CD4-positive, alpha-beta memory T cell (primary cell): Measurements from ENCODE around the gene DRC7. TPM values are rescaled to one million over a fixed set of nuclear protein-coding genes. Genes with fewer than 3 reads are reported as not detected.

Source experiments
- CTCF ChIA-PET: fragments of 350-600 bp; sonication (Branson Sonifier 250); formaldehyde crosslinking; loops from one replicate; lab custom pipeline; 2021; ENCODE audit warnings: inconsistent platforms; ENCODE audit not compliant: partially characterized antibody; lab: Charles Lee
- POLR2A ChIA-PET: fragments of 350-600 bp; sonication (Branson Sonifier 250); formaldehyde crosslinking; loops from one replicate; lab custom pipeline; 2021; ENCODE audit not compliant: partially characterized antibody; lab: Charles Lee
- DNase-seq, 5 donors: peaks; one replicate each; pipeline versions ENCODE4 v3.0.0 to v3.0.0-alpha.2; 2020 to 2022; ENCODE audit warnings: mixed read lengths in 1 of 5
- H3K27ac ChIP-seq: one replicate; pipeline ENCODE4 v1.7.0; 2013; ENCODE audit warnings: low read depth, low read length
- H3K27me3 ChIP-seq: 2 replicates; pipeline ENCODE4 v1.7.0; 2013; ENCODE audit warnings: mild to moderate bottlenecking, low read length, moderate library complexity; ENCODE audit not compliant: insufficient read depth
- H3K36me3 ChIP-seq: 2 replicates; pipeline ENCODE4 v1.7.0; 2013; ENCODE audit warnings: mild to moderate bottlenecking, low read length, moderate library complexity; ENCODE audit not compliant: insufficient read depth
- H3K4me1 ChIP-seq: 2 replicates; pipeline ENCODE4 v1.7.0; 2013; ENCODE audit warnings: mild to moderate bottlenecking, low read length, moderate library complexity; ENCODE audit not compliant: insufficient read depth
- H3K4me3 ChIP-seq, 2 donors: one replicate each; pipeline ENCODE4 v1.7.0; 2013; ENCODE audit warnings: low read length in 2 of 2, mild to moderate bottlenecking in 1 of 2
- H3K9me3 ChIP-seq, 2 donors: one replicate each; pipeline ENCODE4 v1.7.0; 2013; ENCODE audit warnings: low read length in 2 of 2, control low read depth in 1 of 2; ENCODE audit not compliant: control insufficient read depth in 1 of 2
- H3K27ac Mint-ChIP-seq, 7 donors: one replicate each; pipeline ENCODE4 v1.8.0; 2020 to 2021; ENCODE audit warnings: mixed read lengths in 7 of 7, mild to moderate bottlenecking in 6 of 7, inconsistent platforms in 3 of 7, moderate library complexity in 3 of 7
- H3K27me3 Mint-ChIP-seq, 2 donors: one replicate each; pipeline ENCODE4 v1.8.0; 2020 to 2021; ENCODE audit warnings: mixed read lengths in 2 of 2
- H3K36me3 Mint-ChIP-seq, 2 donors: one replicate each; pipeline ENCODE4 v1.8.0; 2020 to 2021; ENCODE audit warnings: mixed read lengths in 2 of 2, inconsistent platforms in 1 of 2, mild to moderate bottlenecking in 1 of 2
- H3K4me1 Mint-ChIP-seq, 4 donors: one replicate each; pipeline ENCODE4 v1.8.0; 2020 to 2021; ENCODE audit warnings: mixed read lengths in 4 of 4, mild to moderate bottlenecking in 1 of 4
- H3K4me3 Mint-ChIP-seq, 8 donors: one replicate each; pipeline ENCODE4 v1.8.0; 2020 to 2021; ENCODE audit warnings: mixed read lengths in 8 of 8, mild to moderate bottlenecking in 7 of 8, moderate library complexity in 6 of 8, inconsistent platforms in 3 of 8
- H3K9me3 Mint-ChIP-seq, 8 donors: one replicate each; pipeline ENCODE4 v1.8.0; 2020 to 2021; ENCODE audit warnings: mixed read lengths in 8 of 8, mild to moderate bottlenecking in 5 of 8, inconsistent platforms in 3 of 8, moderate library complexity in 1 of 8
- intact Hi-C: fragments of 100-400 bp; cut with micrococcal nuclease; formaldehyde crosslinking; loops from one replicate; pipeline ENCODE4 v1.15.1; 2023
- polyA plus RNA-seq, 2 donors: library from polyadenylated mRNA; unstranded; fragments of 300-500 nt; fragmentation: Illumina TruSeq; gene quantifications; one replicate each; pipeline ENCODE4 v1.2.3, GENCODE V29; 2021
- total RNA-seq, 2 experiments: library from RNA; stranded (reverse); gene quantifications; one replicate each; pipeline ENCODE4 v1.2.3, GENCODE V29; 2021

The DRC7 gene
- total and polyA plus RNA-seq, 4 experiments from 2014 or later = not detected

DNA sequence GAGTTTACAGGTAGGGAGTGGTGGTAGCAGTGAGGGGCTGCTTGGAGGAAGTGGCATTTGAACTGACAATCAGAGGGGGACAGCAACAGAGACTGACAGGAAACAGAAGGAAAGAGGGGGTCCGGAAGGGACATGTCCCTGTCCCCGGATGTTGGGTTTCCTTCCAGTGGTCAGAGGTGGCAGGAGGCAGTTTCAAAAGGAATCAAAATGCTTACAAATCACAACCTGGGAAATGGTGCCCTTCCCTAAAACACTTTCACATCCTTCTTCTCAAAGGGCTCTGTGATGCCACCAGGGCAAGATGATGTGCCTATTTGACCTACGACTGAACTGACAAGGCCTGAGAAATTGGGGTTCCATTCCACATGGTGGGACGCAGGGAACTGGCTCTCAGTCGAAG lies 46.5 kb upstream of the DRC7 start:
- H3K27ac Mint-ChIP-seq = peak overlapping the region in 3 of 7 donors; percentile 2 to 60 (median 52)
- H3K4me3 ChIP-seq = no peak overlapping the region
- peak overlapping the region in 2 of 8 donors; percentile 26 to 44 for H3K4me3 Mint-ChIP-seq
- peak in 1 of 5 donors; percentile 13 for DNase-seq
- ChIA-PET CTCF (interaction anchor here (1.0 to 11.4 kb wide), 10 partner anchors 11 to 105 kb away, joined by 3 to 357 read pairs (median 7); partner anchors contain the start of gene ADGRG5), POLR2A (interaction anchor here (0.8 to 4.2 kb wide), 5 partner anchors 39 to 87 kb away, joined by 3 to 16 read pairs (median 3); partner anchors contain the start of gene KATNB1)
- no peaks in the 10 kb centered on the region for H3K36me3 Mint-ChIP-seq
- no peaks in the 10 kb centered on the region for H3K36me3 ChIP-seq
- no peak overlapping the region for H3K27ac ChIP-seq
- H3K27me3 ChIP-seq = no peaks in the 10 kb centered on the region
- intact Hi-C loops = no loop called here
- no peaks in the 10 kb centered on the region for H3K9me3 Mint-ChIP-seq
- no peaks in the 10 kb centered on the region for H3K27me3 Mint-ChIP-seq
- H3K4me1 Mint-ChIP-seq = peaks cover 15 to 32% (median 23%) of the 10 kb centered on the region in 4 donors
- no peaks in the 10 kb centered on the region for H3K9me3 ChIP-seq
- peaks cover 26% of the 10 kb centered on the region for H3K4me1 ChIP-seq

DNA sequence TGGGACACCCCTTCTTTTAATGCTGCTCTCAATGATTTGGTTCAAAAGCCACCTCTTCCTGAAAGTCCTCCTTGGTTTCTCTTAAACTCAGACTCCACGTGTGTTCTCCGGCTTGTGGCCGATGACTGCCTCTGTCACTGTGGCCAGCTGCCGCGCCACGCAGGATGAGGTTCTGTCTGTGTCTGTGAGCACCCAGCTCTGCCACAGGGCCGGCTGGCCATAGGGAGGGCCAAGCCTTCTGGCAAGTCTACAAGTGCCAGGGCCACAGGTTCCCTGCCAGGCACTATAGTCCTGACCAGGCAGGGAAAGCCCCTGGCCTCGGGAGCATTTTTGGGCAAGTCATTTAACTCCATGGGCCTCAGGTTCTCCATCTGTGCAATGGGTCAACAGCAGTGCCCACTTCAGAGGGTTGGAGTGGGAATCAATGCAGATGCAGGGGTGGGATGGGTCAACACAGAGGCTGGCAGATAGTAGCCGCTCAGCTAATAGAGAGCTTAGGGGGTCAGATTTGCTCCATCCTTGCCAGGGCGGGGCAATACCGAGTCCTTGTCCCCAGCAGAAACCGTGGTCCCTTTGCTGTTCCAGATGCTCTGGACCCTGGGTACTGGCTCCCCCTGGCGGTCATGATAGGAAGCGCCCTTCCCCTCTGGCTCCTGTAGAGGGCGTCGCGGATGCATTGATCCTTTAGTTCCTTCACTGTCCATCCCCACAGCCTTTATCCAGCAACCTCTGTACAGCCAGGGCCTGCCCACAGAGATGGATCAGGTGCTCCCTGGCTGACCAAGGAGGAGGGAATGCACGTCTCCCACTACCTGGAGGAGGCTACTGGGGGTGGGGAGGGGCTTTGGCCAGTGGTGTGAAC lies 45.8 kb upstream of the DRC7 start:
- no peak overlapping the region for H3K27ac ChIP-seq

DNA sequence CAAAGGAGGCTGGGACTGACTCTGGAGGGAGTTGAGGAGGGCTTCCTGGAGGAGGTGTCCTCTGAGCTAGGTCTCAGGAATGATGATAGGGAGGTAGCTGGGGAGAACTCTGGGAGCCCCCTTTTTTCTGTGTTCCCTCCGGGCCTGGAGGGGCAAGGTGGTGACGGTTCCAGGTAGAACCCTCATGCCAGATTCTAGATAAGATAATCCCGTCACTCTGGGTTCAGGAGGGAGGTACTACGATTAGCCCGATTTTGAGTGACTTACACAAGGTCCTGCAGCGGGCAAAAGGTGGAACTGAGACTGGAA lies 45.2 kb upstream of the DRC7 start:
- Histone ChIP-seq H3K27ac (no peak overlapping the region), H3K4me3 (no peak overlapping the region), H3K27me3 (no peaks in the 10 kb centered on the region), H3K4me1 (peaks cover 26% of the 10 kb centered on the region), H3K36me3 (no peaks in the 10 kb centered on the region), H3K9me3 (no peaks in the 10 kb centered on the region)
- DNase-seq = no peak
- H3K4me1 Mint-ChIP-seq = peaks cover 15 to 32% (median 23%) of the 10 kb centered on the region in 4 donors
- no peaks in the 10 kb centered on the region for H3K9me3 Mint-ChIP-seq
- H3K27ac Mint-ChIP-seq = peak overlapping the region in 2 of 7 donors; percentile 57 to 72
- no peak overlapping the region for H3K4me3 Mint-ChIP-seq
- H3K27me3 Mint-ChIP-seq = no peaks in the 10 kb centered on the region
- POLR2A ChIA-PET = interaction anchor here (0.9 to 4.2 kb wide), 3 partner anchors 49 to 87 kb away, joined by 3 to 16 read pairs (median 3); no protein-coding TSS in a partner anchor
- no peaks in the 10 kb centered on the region for H3K36me3 Mint-ChIP-seq
- CTCF ChIA-PET = interaction anchor here (1.0 to 11.4 kb wide), 11 partner anchors 9 to 107 kb away, joined by 3 to 357 read pairs (median 5); partner anchors contain the start of gene ADGRG5
- intact Hi-C loops = loop anchor here (1.0 kb wide), 4 partner anchors 58 to 349 kb away; no protein-coding TSS in a partner anchor

More for the DNA sequence above, 45.8 kb upstream of the DRC7 start:
- H3K27me3 ChIP-seq = no peaks in the 10 kb centered on the region
- Mint-ChIP-seq H3K9me3 (no peaks in the 10 kb centered on the region), H3K4me1 (peaks cover 15 to 32% (median 23%) of the 10 kb centered on the region in 4 donors), H3K27ac (peak overlapping the region in 4 of 7 donors; percentile 29 to 79 (median 64)), H3K27me3 (no peaks in the 10 kb centered on the region), H3K4me3 (peak overlapping the region in 1 of 8 donors; percentile 3), H3K36me3 (no peaks in the 10 kb centered on the region)
- ChIA-PET CTCF (interaction anchor here (0.6 to 11.4 kb wide), 15 partner anchors 8 to 106 kb away, joined by 3 to 357 read pairs (median 4); partner anchors contain the start of gene ADGRG5), POLR2A (interaction anchor here (1.3 to 4.2 kb wide), 3 partner anchors 48 to 57 kb away, joined by 3 to 16 read pairs (median 3); no protein-coding TSS in a partner anchor)
- intact Hi-C loops = loop anchor here (1.0 kb wide), 4 partner anchors 58 to 349 kb away; no protein-coding TSS in a partner anchor
- no peaks in the 10 kb centered on the region for H3K36me3 ChIP-seq
- no peaks in the 10 kb centered on the region for H3K9me3 ChIP-seq
- H3K4me3 ChIP-seq = no peak overlapping the region
- H3K4me1 ChIP-seq = peaks cover 26% of the 10 kb centered on the region
- peak; percentile 78 to 85 (median 80) for DNase-seq

DNA sequence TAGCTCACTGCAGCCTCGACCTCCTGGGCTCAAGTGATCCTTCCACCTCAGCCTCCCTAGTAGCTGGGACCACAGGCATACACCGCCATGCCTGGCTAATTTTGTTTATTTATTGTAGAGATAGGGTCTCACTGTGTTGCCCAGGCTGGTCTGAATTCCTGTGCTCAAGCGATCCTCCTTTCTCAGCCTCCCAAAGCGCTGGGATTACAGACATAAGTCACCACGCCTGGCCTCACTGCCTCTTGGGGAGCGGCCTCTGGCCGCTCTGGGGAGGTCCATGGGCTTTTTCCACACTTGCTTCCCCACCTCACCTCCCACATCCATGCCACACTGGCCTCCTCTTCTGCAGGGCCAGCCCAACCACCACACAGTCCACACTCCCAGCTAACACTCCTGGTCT lies 44.8 kb upstream of the DRC7 start:
- Histone ChIP-seq H3K4me3 (no peak overlapping the region), H3K27me3 (no peaks in the 10 kb centered on the region), H3K27ac (no peak overlapping the region), H3K4me1 (peaks cover 26% of the 10 kb centered on the region), H3K9me3 (no peaks in the 10 kb centered on the region), H3K36me3 (no peaks in the 10 kb centered on the region)
- Mint-ChIP-seq H3K4me1 (peaks cover 15 to 32% (median 23%) of the 10 kb centered on the region in 4 donors), H3K27me3 (no peaks in the 10 kb centered on the region), H3K36me3 (no peaks in the 10 kb centered on the region), H3K4me3 (no peak overlapping the region), H3K9me3 (no peaks in the 10 kb centered on the region), H3K27ac (no peak overlapping the region)
- no peak for DNase-seq
- ChIA-PET CTCF (interaction anchor here (1.0 to 11.4 kb wide), 10 partner anchors 9 to 78 kb away, joined by 3 to 357 read pairs (median 7); no protein-coding TSS in a partner anchor), POLR2A (interaction anchor here (0.9 to 4.2 kb wide), 2 partner anchors 58 to 87 kb away, joined by 3 to 16 read pairs; no protein-coding TSS in a partner anchor)
- intact Hi-C loops = loop anchor here (1.0 kb wide), 4 partner anchors 59 to 350 kb away; no protein-coding TSS in a partner anchor

DNA sequence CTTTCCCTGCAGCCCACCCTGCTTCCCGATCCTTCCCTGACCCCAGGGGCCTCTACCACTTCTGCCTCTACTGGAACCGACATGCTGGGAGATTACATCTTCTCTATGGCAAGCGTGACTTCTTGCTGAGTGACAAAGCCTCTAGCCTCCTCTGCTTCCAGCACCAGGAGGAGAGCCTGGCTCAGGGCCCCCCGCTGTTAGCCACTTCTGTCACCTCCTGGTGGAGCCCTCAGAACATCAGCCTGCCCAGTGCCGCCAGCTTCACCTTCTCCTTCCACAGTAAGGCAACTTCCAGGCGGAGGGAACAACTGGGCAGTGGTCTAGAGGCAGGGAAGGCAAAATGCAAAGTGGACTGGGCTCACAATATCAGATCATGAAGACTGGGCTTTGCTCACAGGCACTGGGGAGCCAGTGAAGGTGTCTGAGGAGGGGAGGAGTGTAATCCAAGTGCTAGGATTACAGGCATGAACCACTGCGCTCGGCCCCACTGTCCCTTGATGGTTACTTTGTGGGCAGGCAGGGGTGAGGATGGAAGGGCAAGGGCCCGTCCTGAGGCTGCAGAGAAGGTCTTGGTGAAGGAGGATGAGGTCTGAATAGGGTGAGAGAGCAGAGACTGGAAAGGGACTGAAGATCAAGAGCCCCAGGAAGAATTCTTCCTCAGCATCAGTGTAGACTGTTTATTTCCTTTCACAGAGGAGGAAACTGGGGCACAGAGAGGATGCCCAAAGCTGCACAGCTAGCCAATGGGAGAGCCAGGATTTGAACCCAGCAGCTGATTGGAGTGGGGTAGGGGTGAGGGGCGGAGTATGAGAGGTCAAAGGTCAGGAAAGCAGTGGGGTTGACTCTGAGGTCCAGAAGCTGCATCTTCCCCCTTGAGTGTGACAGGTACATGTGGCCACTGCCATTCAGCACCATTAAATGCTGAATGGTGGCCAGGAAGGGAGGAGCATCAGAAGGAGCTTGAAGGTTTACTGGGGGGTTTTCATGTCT lies 43.0 kb upstream of the DRC7 start:
- DNase-seq = peak; percentile 27 to 58 (median 31)
- H3K4me1 ChIP-seq = peaks cover 38% of the 10 kb centered on the region
- H3K4me3 ChIP-seq = no peak overlapping the region
- CTCF ChIA-PET = interaction anchor here (0.6 to 11.4 kb wide), 5 partner anchors 10 to 107 kb away, joined by 3 to 357 read pairs (median 6); no protein-coding TSS in a partner anchor
- Mint-ChIP-seq H3K4me3 (peak overlapping the region in 5 of 8 donors; percentile 0 to 60 (median 16)), H3K36me3 (no peaks in the 10 kb centered on the region), H3K27me3 (no peaks in the 10 kb centered on the region), H3K9me3 (no peaks in the 10 kb centered on the region), H3K4me1 (peaks cover 17 to 42% (median 29%) of the 10 kb centered on the region in 4 donors), H3K27ac (peak overlapping the region; percentile 2 to 91 (median 77))
- H3K27ac ChIP-seq = no peak overlapping the region
- H3K36me3 ChIP-seq = no peaks in the 10 kb centered on the region
- intact Hi-C loops = no loop called here
- POLR2A ChIA-PET = interaction anchor here (0.7 to 1.0 kb wide), 2 partner anchors 75 to 84 kb away, joined by 3 to 4 read pairs; partner anchors contain the start of gene KATNB1
- H3K27me3 ChIP-seq = no peaks in the 10 kb centered on the region
- no peaks in the 10 kb centered on the region for H3K9me3 ChIP-seq

DNA sequence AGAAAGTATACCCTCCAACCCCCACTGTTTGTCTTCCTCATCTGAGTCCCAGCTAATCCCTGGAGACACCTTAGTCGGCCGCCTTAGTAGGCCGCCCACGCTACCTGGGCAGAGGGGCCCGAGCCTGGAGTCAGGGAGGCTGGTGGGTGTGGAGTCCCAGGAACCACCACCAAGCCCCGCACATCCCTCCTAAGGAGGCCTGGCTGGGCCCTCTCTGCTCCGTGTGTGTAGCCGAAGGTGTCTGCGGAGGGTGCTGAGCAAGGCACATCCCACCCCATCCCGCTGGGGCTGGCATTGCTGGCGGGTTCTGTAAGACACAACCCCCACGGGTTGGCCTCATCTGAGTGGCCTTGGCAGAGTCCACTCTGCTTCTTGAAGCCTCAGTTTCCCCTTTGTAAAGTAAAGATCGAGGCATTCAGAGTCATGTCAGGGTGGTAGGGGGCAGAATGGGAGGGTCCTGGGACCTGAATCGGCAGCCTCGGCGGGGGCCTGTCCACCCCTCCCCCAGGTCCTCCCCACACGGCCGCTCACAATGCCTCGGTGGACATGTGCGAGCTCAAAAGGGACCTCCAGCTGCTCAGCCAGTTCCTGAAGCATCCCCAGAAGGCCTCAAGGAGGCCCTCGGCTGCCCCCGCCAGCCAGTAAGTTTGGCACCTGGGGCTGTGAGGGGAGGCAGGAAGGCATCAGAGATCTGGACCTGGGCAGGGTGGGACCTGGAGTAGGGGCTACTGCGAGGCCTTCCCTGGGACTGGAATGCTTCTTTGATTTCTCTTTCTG lies 41.7 kb upstream of the DRC7 start:
- DNase-seq = no peak
- POLR2A ChIA-PET = no interaction called here
- no peak overlapping the region for H3K4me3 Mint-ChIP-seq

More for the DNA sequence above, 41.7 kb upstream of the DRC7 start:
- no peaks in the 10 kb centered on the region for H3K36me3 Mint-ChIP-seq
- Histone ChIP-seq H3K4me3 (no peak overlapping the region), H3K27me3 (no peaks in the 10 kb centered on the region), H3K9me3 (no peaks in the 10 kb centered on the region), H3K36me3 (no peaks in the 10 kb centered on the region), H3K27ac (no peak overlapping the region), H3K4me1 (peaks cover 42% of the 10 kb centered on the region)
- H3K27me3 Mint-ChIP-seq = no peaks in the 10 kb centered on the region
- H3K9me3 Mint-ChIP-seq = no peaks in the 10 kb centered on the region
- peak overlapping the region in 1 of 7 donors; percentile 23 for H3K27ac Mint-ChIP-seq
- intact Hi-C loops = no loop called here
- CTCF ChIA-PET = interaction anchor here (0.7 to 11.4 kb wide), 5 partner anchors 12 to 76 kb away, joined by 3 to 357 read pairs (median 3); no protein-coding TSS in a partner anchor
- H3K4me1 Mint-ChIP-seq = peaks cover 16 to 36% (median 26%) of the 10 kb centered on the region in 4 donors
